DMS53 treated with DMSO at 0.1 percent for 48 hours (cell line): ENCODE results near the gene DLG2.

Experiments
- DNase-seq: peaks from one replicate; lab custom pipeline; 2025; ENCODE audit not compliant: unreplicated experiment; lab: John Stamatoyannopoulos, UW

DLG2 gene

GRCh38 chr11:84923489-84923888 is 703.7 kb downstream of the DLG2 start:
- no peak for DNase-seq

GRCh38 chr11:84922836-84923235 is 704.3 kb downstream of the DLG2 start:
- DNase-seq: no peak

- no peak for DNase-seq
Observed at GRCh38 chr11:84922212-84922805, 704.8 kb downstream of the DLG2 start.

- no peak for DNase-seq
Observed at GRCh38 chr11:84914511-84914910, 712.6 kb downstream of the DLG2 start.

- DNase-seq: no peak
Observed at GRCh38 chr11:84909740-84910139, 717.4 kb downstream of the DLG2 start.

GRCh38 chr11:84906995-84907394 is 720.1 kb downstream of the DLG2 start:
- no peak for DNase-seq

- no peak for DNase-seq
Observed at GRCh38 chr11:84905411-84905810, 721.7 kb downstream of the DLG2 start.

GRCh38 chr11:84902445-84902844 is 724.7 kb downstream of the DLG2 start:
- DNase-seq: no peak

- DNase-seq: no peak
Observed at GRCh38 chr11:84901991-84902390, 725.2 kb downstream of the DLG2 start.

GRCh38 chr11:84899740-84900139 is 727.4 kb downstream of the DLG2 start:
- no peak for DNase-seq

- DNase-seq: no peak
Observed at GRCh38 chr11:84899134-84899533, 728.0 kb downstream of the DLG2 start.

GRCh38 chr11:84894666-84895065 is 732.5 kb downstream of the DLG2 start:
- DNase-seq: no peak

GRCh38 chr11:84890676-84891075 is 736.5 kb downstream of the DLG2 start:
- no peak for DNase-seq

GRCh38 chr11:84889556-84889955 is 737.6 kb downstream of the DLG2 start:
- no peak for DNase-seq

- no peak for DNase-seq
Observed at GRCh38 chr11:84887055-84887629, 740.0 kb downstream of the DLG2 start.

- no peak for DNase-seq
Observed at GRCh38 chr11:84886344-84886743, 740.8 kb downstream of the DLG2 start.

- no peak for DNase-seq
Observed at GRCh38 chr11:84884836-84885235, 742.3 kb downstream of the DLG2 start.

- peak; percentile 67 for DNase-seq
Observed at GRCh38 chr11:84882056-84882455, 745.1 kb downstream of the DLG2 start.

- no peak for DNase-seq
Observed at GRCh38 chr11:84871116-84871515, 756.0 kb downstream of the DLG2 start.

GRCh38 chr11:84870486-84870885 is 756.7 kb downstream of the DLG2 start:
- DNase-seq: peak; percentile 52

GRCh38 chr11:84866922-84867321 is 760.2 kb downstream of the DLG2 start:
- DNase-seq: peak; percentile 83

GRCh38 chr11:84865791-84866535 is 761.2 kb downstream of the DLG2 start:
- no peak for DNase-seq
